Neural progenitor cell (in vitro differentiated cells): ENCODE data around the gene ALKBH1. TPM values are rescaled to one million over a fixed set of nuclear protein-coding genes. Genes with fewer than 3 reads are reported as not detected.

Source experiments
- DNase-seq: peaks from one replicate; pipeline ENCODE4 v3.0.0-alpha.2; 2016; ENCODE audit warnings: low spot score
- H2AFZ ChIP-seq: fragments of 200-600 bp; sonication (generic); replicated peaks from 2 replicates; pipeline ENCODE4 v1.6.1; 2016; ENCODE audit warnings: antibody characterized with exemption
- H3F3A ChIP-seq: fragments of 200-600 bp; sonication (generic); 2 replicates; pipeline ENCODE4 v1.6.1; 2016; ENCODE audit warnings: antibody characterized with exemption, low read depth
- H3K27ac ChIP-seq: fragments of 200-600 bp; sonication (generic); 2 replicates; pipeline ENCODE4 v1.5.1; 2016; ENCODE audit warnings: mild to moderate bottlenecking
- H3K27me3 ChIP-seq: fragments of 200-600 bp; sonication (generic); 2 replicates; pipeline ENCODE4 v1.6.1; 2016; ENCODE audit warnings: mild to moderate bottlenecking, moderate library complexity
- H3K36me3 ChIP-seq: fragments of 200-600 bp; sonication (generic); 2 replicates; pipeline ENCODE4 v1.5.1; 2016
- H3K4me1 ChIP-seq: fragments of 200-600 bp; sonication (generic); 2 replicates; pipeline ENCODE4 v1.6.1; 2016; ENCODE audit warnings: mixed run types
- H3K4me2 ChIP-seq: fragments of 200-600 bp; sonication (generic); 2 replicates; pipeline ENCODE4 v1.6.1; 2016
- H3K4me3 ChIP-seq: fragments of 200-600 bp; sonication (generic); 2 replicates; pipeline ENCODE4 v1.5.1; 2016
- H3K79me2 ChIP-seq: fragments of 200-600 bp; sonication (generic); 2 replicates; pipeline ENCODE4 v1.6.1; 2016; ENCODE audit warnings: low read depth
- H3K9ac ChIP-seq: fragments of 200-600 bp; sonication (generic); 2 replicates; pipeline ENCODE4 v1.6.1; 2016
- H3K9me3 ChIP-seq: fragments of 200-600 bp; sonication (generic); 2 replicates; pipeline ENCODE4 v1.5.1; 2016; ENCODE audit warnings: low read depth
- H4K20me1 ChIP-seq: fragments of 200-600 bp; sonication (generic); 2 replicates; pipeline ENCODE4 v1.6.1; 2016; ENCODE audit warnings: low read depth
- H3K27ac Mint-ChIP-seq: 3 replicates; pipeline ENCODE4 v1.8.0; 2021; ENCODE audit warnings: mixed read lengths
- H3K27me3 Mint-ChIP-seq: 2 replicates; pipeline ENCODE4 v1.8.0; 2022; ENCODE audit warnings: low read depth, mild to moderate bottlenecking, inconsistent platforms, moderate library complexity, mixed read lengths; ENCODE audit not compliant: insufficient read depth
- H3K36me3 Mint-ChIP-seq: 3 replicates; pipeline ENCODE4 v1.8.0; 2021; ENCODE audit warnings: mixed read lengths
- H3K4me1 Mint-ChIP-seq: 3 replicates; pipeline ENCODE4 v1.8.0; 2021; ENCODE audit warnings: mixed read lengths
- H3K4me3 Mint-ChIP-seq: 3 replicates; pipeline ENCODE4 v1.8.0; 2021; ENCODE audit warnings: mild to moderate bottlenecking, moderate library complexity, mixed read lengths
- H3K9me3 Mint-ChIP-seq: 3 replicates; pipeline ENCODE4 v1.8.0; 2020; ENCODE audit warnings: mixed read lengths
- CTCF ChIP-seq: fragments of 200-600 bp; sonication (generic); IDR thresholded peaks from 2 replicates; pipeline ENCODE4 v1.5.1; 2017; ENCODE audit warnings: antibody characterized with exemption, mild to moderate bottlenecking
- EZH2 ChIP-seq: fragments of 200-600 bp; sonication (generic); IDR thresholded peaks from 2 replicates; pipeline ENCODE4 v1.6.1; 2017; ENCODE audit warnings: antibody characterized with exemption, mild to moderate bottlenecking, moderate library complexity
- EZH2phosphoT487 ChIP-seq: fragments of 200-600 bp; sonication (generic); IDR thresholded peaks from 2 replicates; pipeline ENCODE4 v1.6.1; 2017; ENCODE audit warnings: antibody characterized with exemption
- total RNA-seq: library from RNA; depleted of rRNA; stranded (reverse); fragments of >200 nt; gene quantifications from 2 replicates; pipeline ENCODE4 v1.2.3, GENCODE V29; 2015; ENCODE audit warnings: low replicate concordance

Gene ALKBH1
- total RNA-seq, 1 donor from 2014 or later: 19.2 TPM

GRCh38 chr14:77717608-77718305, 9.9 kb upstream of the ALKBH1 start:
- Histone ChIP-seq H4K20me1 (peaks cover 16% of the 10 kb centered on the region), H3K79me2 (peaks cover 30% of the 10 kb centered on the region), H2AFZ (no peak overlapping the region), H3K9me3 (no peaks in the 10 kb centered on the region), H3K9ac (no peak overlapping the region), H3K4me2 (no peak overlapping the region), H3F3A (peaks cover 40% of the 10 kb centered on the region), H3K27me3 (no peaks in the 10 kb centered on the region), H3K4me3 (no peak overlapping the region), H3K36me3 (peaks cover 18% of the 10 kb centered on the region), H3K27ac (no peak overlapping the region), H3K4me1 (no peaks in the 10 kb centered on the region)
- DNase-seq: no peak
- Mint-ChIP-seq H3K4me1 (no peaks in the 10 kb centered on the region), H3K9me3 (no peaks in the 10 kb centered on the region), H3K36me3 (peaks cover 38% of the 10 kb centered on the region), H3K27ac (no peak overlapping the region), H3K27me3 (no peaks in the 10 kb centered on the region), H3K4me3 (no peak overlapping the region)
- TF ChIP-seq CTCF (no peak), EZH2phosphoT487 (no peak), EZH2 (no peak)

GRCh38 chr14:77714926-77715325, 7.1 kb upstream of the ALKBH1 start:
- Mint-ChIP-seq H3K27ac (no peak overlapping the region), H3K4me3 (no peak overlapping the region), H3K9me3 (no peaks in the 10 kb centered on the region), H3K36me3 (peaks cover 23% of the 10 kb centered on the region), H3K4me1 (no peaks in the 10 kb centered on the region), H3K27me3 (no peaks in the 10 kb centered on the region)
- no peak for DNase-seq
- no peak overlapping the region for H3K4me3 ChIP-seq
- H3K27ac ChIP-seq: no peak overlapping the region
- H2AFZ ChIP-seq: no peak overlapping the region
- no peak overlapping the region for H3K9ac ChIP-seq
- H3K4me2 ChIP-seq: no peak overlapping the region
- no peaks in the 10 kb centered on the region for H3K4me1 ChIP-seq
- H3K36me3 ChIP-seq: peaks cover 23% of the 10 kb centered on the region
- no peaks in the 10 kb centered on the region for H3K9me3 ChIP-seq
- H4K20me1 ChIP-seq: peaks cover 22% of the 10 kb centered on the region
- H3F3A ChIP-seq: peaks cover 31% of the 10 kb centered on the region
- no peak for TF ChIP-seq EZH2phosphoT487
- TF ChIP-seq CTCF: no peak
- TF ChIP-seq EZH2: no peak
- no peaks in the 10 kb centered on the region for H3K27me3 ChIP-seq
- peaks cover 57% of the 10 kb centered on the region for H3K79me2 ChIP-seq

- peak overlapping the region; percentile 96 for H3K4me2 ChIP-seq
- peaks cover 7% of the 10 kb centered on the region for H3K36me3 Mint-ChIP-seq
- H3K27ac Mint-ChIP-seq: no peak overlapping the region
- H4K20me1 ChIP-seq: peaks cover 47% of the 10 kb centered on the region
- no peak overlapping the region for H3K4me3 Mint-ChIP-seq
- no peaks in the 10 kb centered on the region for H3K27me3 Mint-ChIP-seq
- H3K9ac ChIP-seq: no peak overlapping the region
- no peak overlapping the region for H3K27ac ChIP-seq
- peaks cover 11% of the 10 kb centered on the region for H3K36me3 ChIP-seq
- TF ChIP-seq EZH2phosphoT487 (no peak), EZH2 (no peak), CTCF (no peak)
- H3K27me3 ChIP-seq: no peaks in the 10 kb centered on the region
- no peak for DNase-seq
- H3K4me3 ChIP-seq: no peak overlapping the region
- peaks cover 13% of the 10 kb centered on the region for H3K4me1 ChIP-seq
- H2AFZ ChIP-seq: no peak overlapping the region
- H3K79me2 ChIP-seq: peaks cover 98% of the 10 kb centered on the region
- H3F3A ChIP-seq: peaks cover 15% of the 10 kb centered on the region
- H3K4me1 Mint-ChIP-seq: peaks cover 19% of the 10 kb centered on the region
- H3K9me3 ChIP-seq: no peaks in the 10 kb centered on the region
- H3K9me3 Mint-ChIP-seq: no peaks in the 10 kb centered on the region
Observed at GRCh38 chr14:77710364-77710763, 2.5 kb upstream of the ALKBH1 start.
